Measurements from ENCODE around the gene ITPRID2.
"Not testable (repeated sequence)": the region's sequence is repeated elsewhere in the genome, so short reads cannot be mapped to it uniquely, and the experiment has no call there.

DNA sequence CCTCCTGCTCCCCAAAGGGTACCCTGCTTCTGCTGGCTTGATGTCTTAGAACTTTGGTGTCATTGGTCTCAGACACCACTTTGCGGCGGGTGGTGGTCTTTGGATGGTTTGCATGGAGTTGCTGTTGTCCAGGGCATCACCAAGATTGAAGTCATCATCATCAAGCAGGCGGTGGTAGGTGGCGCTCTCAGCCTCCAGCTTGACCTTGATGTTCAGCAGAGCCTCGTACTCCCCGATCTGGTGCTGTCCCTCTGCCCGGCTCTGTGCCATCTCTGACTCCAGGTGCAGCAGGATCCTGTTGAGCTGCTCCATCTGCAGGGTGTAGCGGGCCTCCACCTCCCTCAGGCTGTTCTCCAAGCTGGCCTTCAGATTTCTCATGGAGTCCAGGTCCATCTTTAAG lies 69.6 kb downstream of the ITPRID2 start:
- not testable (repeated sequence) for TF ChIP-seq KAT7 (CRISPR knock-in tag; IDR thresholded peaks at IDR 0.05; ENCODE audit: borderline replicate concordance); ZNF660 (CRISPR knock-in tag; IDR thresholded peaks at IDR 0.05; ENCODE audit: borderline replicate concordance, low read depth)
